A673 (cell line): Measurements from ENCODE around the gene CADPS2.

Experiments
- CTCF ChIP-seq: fragments of 300-800, 200-600 bp; sonication (generic); conservative IDR thresholded peaks from 2 replicates; pipeline ENCODE4 v1.5.1; 2017; ENCODE audit warnings: low read depth, mild to moderate bottlenecking, antibody characterized with exemption, low read length, moderate library complexity, mixed read lengths
- EZH2 ChIP-seq: fragments of 200-600 bp; sonication (generic); IDR thresholded peaks from 2 replicates; pipeline ENCODE4 v1.6.1; 2017; ENCODE audit warnings: borderline replicate concordance, low read depth, mild to moderate bottlenecking, mixed read lengths, antibody characterized with exemption, low read length; ENCODE audit not compliant: poor library complexity, severe bottlenecking

GRCh38 chr7:122675011-122675410, 211.2 kb downstream of the CADPS2 start:
- TF ChIP-seq CTCF (no peak), EZH2 (no peak)
